HG02981 (cell line): ENCODE data around the gene ATXN7L1.

Source experiments
- ATAC-seq: cut with Tn5 transposase; IDR thresholded peaks from one replicate; pipeline ENCODE4 v1.9.1; 2021; ENCODE audit warnings: mild to moderate bottlenecking, moderate library complexity; ENCODE audit not compliant: unreplicated experiment

Gene ATXN7L1

GRCh38 chr7:105594034-105594433 is 282.4 kb downstream of the ATXN7L1 start:
- no peak for ATAC-seq

GRCh38 chr7:105591522-105591921 is 284.9 kb downstream of the ATXN7L1 start:
- no peak for ATAC-seq

- ATAC-seq: no peak
Observed at GRCh38 chr7:105590793-105591192, 285.6 kb downstream of the ATXN7L1 start.

- peak; percentile 81 for ATAC-seq
Observed at GRCh38 chr7:105589356-105590077, 286.9 kb downstream of the ATXN7L1 start.

- ATAC-seq: no peak
Observed at GRCh38 chr7:105587909-105588635, 288.3 kb downstream of the ATXN7L1 start.

- ATAC-seq: no peak
Observed at GRCh38 chr7:105585850-105586500, 290.4 kb downstream of the ATXN7L1 start.

GRCh38 chr7:105584165-105584564 is 292.2 kb downstream of the ATXN7L1 start:
- ATAC-seq: no peak

GRCh38 chr7:105583061-105583460 is 293.3 kb downstream of the ATXN7L1 start:
- no peak for ATAC-seq

- ATAC-seq: peak; percentile 92
Observed at GRCh38 chr7:105581066-105581811, 295.2 kb downstream of the ATXN7L1 start, which contains the start of gene EFCAB10. Gene EFCAB10, minus strand, starts transcription at chr7:105581493. Its CDS starts 30 bp downstream, at chr7:105581463.

- ATAC-seq: no peak
Observed at GRCh38 chr7:105580022-105580740, 296.2 kb downstream of the ATXN7L1 start.

- ATAC-seq: no peak
Observed at GRCh38 chr7:105578496-105578895, 297.9 kb downstream of the ATXN7L1 start.

- no peak for ATAC-seq
Observed at GRCh38 chr7:105577251-105577650, 299.1 kb downstream of the ATXN7L1 start.

- no peak for ATAC-seq
Observed at GRCh38 chr7:105571891-105572290, 304.5 kb downstream of the ATXN7L1 start.

GRCh38 chr7:105567821-105568220 is 308.6 kb downstream of the ATXN7L1 start:
- no peak for ATAC-seq

- no peak for ATAC-seq
Observed at GRCh38 chr7:105567024-105567423, 309.4 kb downstream of the ATXN7L1 start.

GRCh38 chr7:105565190-105565589 is 311.2 kb downstream of the ATXN7L1 start:
- no peak for ATAC-seq

GRCh38 chr7:105559926-105560325 is 316.5 kb downstream of the ATXN7L1 start:
- no peak for ATAC-seq
